ENCODE data around the gene SH3BP4. TPM values are rescaled to one million over a fixed set of nuclear protein-coding genes. Genes with fewer than 3 reads are reported as not detected.

The SH3BP4 gene
- total and polyA plus RNA-seq, 2 donors (not counting 1 experiment from before 2014, with no cell fraction given) = 1.00 to 1.3 TPM

DNA sequence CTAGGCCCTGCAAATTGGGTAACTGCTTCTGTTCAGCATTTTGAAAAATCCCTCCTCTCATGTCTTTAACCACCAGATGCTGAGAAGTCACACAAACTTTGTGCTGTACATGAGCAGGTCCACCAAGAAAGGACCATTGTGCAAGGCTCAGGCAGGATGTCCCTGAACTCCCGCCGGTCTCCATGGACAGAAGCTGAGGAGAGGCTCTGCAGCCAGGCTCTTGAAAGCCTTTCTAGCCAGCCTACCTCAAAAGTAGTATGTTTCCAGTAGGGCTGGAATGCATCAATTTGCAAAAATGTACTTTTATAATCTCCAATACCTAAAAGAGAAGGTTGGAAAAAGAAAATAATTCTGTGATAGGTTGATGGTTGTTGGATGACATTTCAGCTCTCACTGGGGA is 47.0 kb upstream of the SH3BP4 start:
- Histone ChIP-seq H3K27me3 (replicated peaks in 1 of 4; ENCODE audit: control extremely low read depth in 1 of 4, control insufficient read depth in 3 of 4, insufficient read depth in 4 of 4, low read length in 3 of 4) (no peaks in the 10 kb centered on the region), H2AFZ (ENCODE audit: insufficient read depth, low read depth, low read length, poor library complexity, severe bottlenecking) (no peak overlapping the region), H3K9me3 (ENCODE audit: control extremely low read depth in 1 of 3, control insufficient read depth in 2 of 3, insufficient read depth in 1 of 3, low read length in 2 of 3) (no peaks in the 10 kb centered on the region), H3K36me3 (replicated peaks in 1 of 2; ENCODE audit: control extremely low read depth in 1 of 2, control insufficient read depth in 1 of 2, extremely low read depth in 1 of 2, insufficient read depth in 2 of 2, low read length in 1 of 2) (no peaks in the 10 kb centered on the region), H3K4me2 (replicated peaks; ENCODE audit: low read depth, low read length, poor library complexity, severe bottlenecking) (no peak overlapping the region), H3K9ac (ENCODE audit: low read length) (no peak overlapping the region), H3K4me3 (ENCODE audit: control extremely low read depth in 1 of 5, extremely low read depth in 1 of 5, insufficient read depth in 1 of 5, low read depth in 2 of 5, low read length in 4 of 5) (no peak overlapping the region), H4K20me1 (ENCODE audit: control insufficient read depth, insufficient read depth, low read length, poor library complexity, severe bottlenecking) (no peaks in the 10 kb centered on the region), H3K4me1 (ENCODE audit: control insufficient read depth in 2 of 2, insufficient read depth in 2 of 2, low read length in 2 of 2) (no peaks in the 10 kb centered on the region), H3K79me2 (ENCODE audit: control insufficient read depth, insufficient read depth, low read length) (no peaks in the 10 kb centered on the region), H3K27ac (ENCODE audit: low read length in 2 of 2) (no peak overlapping the region)
- no CpG with 5 or more reads among the region's 2 CpGs for WGBS (ENCODE audit: insufficient coverage)
- Mint-ChIP-seq H3K4me1 (no peaks in the 10 kb centered on the region), H3K4me3 (no peak overlapping the region), H3K27me3 (no peaks in the 10 kb centered on the region), H3K9me3 (ENCODE audit: insufficient read depth) (no peaks in the 10 kb centered on the region), H3K27ac (no peak overlapping the region)
- no peak for ATAC-seq (ENCODE audit: low read depth)
- ChIA-PET POLR2A (no interaction called here), CTCF (no interaction called here)
- intact Hi-C loops (cut with micrococcal nuclease) = no loop called here
- TF ChIP-seq EZH2 (IDR thresholded peaks at IDR 0.05; ENCODE audit: borderline replicate concordance, insufficient read depth, low read depth, low read length, poor library complexity, severe bottlenecking) = no peak
- TF ChIP-seq, protein P1, sequence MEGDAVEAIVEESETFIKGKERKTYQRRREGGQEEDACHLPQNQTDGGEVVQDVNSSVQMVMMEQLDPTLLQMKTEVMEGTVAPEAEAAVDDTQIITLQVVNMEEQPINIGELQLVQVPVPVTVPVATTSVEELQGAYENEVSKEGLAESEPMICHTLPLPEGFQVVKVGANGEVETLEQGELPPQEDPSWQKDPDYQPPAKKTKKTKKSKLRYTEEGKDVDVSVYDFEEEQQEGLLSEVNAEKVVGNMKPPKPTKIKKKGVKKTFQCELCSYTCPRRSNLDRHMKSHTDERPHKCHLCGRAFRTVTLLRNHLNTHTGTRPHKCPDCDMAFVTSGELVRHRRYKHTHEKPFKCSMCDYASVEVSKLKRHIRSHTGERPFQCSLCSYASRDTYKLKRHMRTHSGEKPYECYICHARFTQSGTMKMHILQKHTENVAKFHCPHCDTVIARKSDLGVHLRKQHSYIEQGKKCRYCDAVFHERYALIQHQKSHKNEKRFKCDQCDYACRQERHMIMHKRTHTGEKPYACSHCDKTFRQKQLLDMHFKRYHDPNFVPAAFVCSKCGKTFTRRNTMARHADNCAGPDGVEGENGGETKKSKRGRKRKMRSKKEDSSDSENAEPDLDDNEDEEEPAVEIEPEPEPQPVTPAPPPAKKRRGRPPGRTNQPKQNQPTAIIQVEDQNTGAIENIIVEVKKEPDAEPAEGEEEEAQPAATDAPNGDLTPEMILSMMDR (IDR thresholded peaks at IDR 0.05) = no peak
- no peak for DNase-seq

DNA sequence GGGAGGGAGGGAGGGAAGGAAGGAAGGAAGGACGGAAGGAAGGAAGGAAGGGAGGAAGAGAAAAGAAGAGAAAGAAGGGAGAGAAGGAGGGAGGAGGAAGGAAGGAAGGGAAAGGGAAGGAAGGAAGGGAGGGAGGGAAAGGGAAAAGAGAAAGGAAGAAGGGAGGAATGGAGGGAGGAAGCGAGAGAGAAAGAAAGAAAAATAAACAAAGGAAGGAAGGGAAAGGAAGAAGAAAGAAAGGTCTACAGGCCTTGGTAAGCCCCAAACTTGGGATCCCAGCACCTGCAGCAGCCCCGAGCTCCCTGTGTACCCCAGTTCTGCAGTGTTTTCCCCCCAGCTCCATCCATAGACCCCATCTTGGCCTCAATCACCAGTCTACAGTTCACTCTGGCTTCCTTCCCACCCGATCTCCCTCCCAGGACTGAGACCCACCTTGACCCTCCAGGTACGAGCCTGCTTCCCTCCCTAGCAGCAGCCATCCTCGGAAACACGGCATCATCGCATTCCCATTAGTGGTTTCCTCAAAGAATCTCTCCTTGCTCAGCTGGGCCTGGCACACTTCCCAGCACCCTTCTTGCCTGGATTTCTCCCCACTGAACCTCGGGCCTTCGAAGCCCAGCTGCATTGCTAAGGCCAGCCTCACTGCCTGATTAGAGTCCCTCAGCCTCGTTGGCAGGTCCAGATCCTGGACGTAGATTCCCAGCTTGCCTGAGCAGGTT is 46.1 kb upstream of the SH3BP4 start:
- ChIA-PET CTCF (no interaction called here), POLR2A (no interaction called here)
- TF ChIP-seq EZH2 (IDR thresholded peaks at IDR 0.05; ENCODE audit: borderline replicate concordance, insufficient read depth, low read depth, low read length, poor library complexity, severe bottlenecking) = no peak
- TF ChIP-seq, protein P1 (IDR thresholded peaks at IDR 0.05) = no peak
- H3K27me3 Mint-ChIP-seq = no peaks in the 10 kb centered on the region
- Histone ChIP-seq H2AFZ (ENCODE audit: insufficient read depth, low read depth, low read length, poor library complexity, severe bottlenecking) (no peak overlapping the region), H3K27ac (ENCODE audit: low read length in 2 of 2) (no peak overlapping the region), H3K9ac (ENCODE audit: low read length) (no peak overlapping the region), H3K9me3 (ENCODE audit: control extremely low read depth in 1 of 3, control insufficient read depth in 2 of 3, insufficient read depth in 1 of 3, low read length in 2 of 3) (no peaks in the 10 kb centered on the region), H3K4me2 (replicated peaks; ENCODE audit: low read depth, low read length, poor library complexity, severe bottlenecking) (no peak overlapping the region), H4K20me1 (ENCODE audit: control insufficient read depth, insufficient read depth, low read length, poor library complexity, severe bottlenecking) (no peaks in the 10 kb centered on the region), H3K4me1 (ENCODE audit: control insufficient read depth in 2 of 2, insufficient read depth in 2 of 2, low read length in 2 of 2) (no peaks in the 10 kb centered on the region), H3K27me3 (replicated peaks in 1 of 4; ENCODE audit: control extremely low read depth in 1 of 4, control insufficient read depth in 3 of 4, insufficient read depth in 4 of 4, low read length in 3 of 4) (no peaks in the 10 kb centered on the region), H3K4me3 (ENCODE audit: control extremely low read depth in 1 of 5, extremely low read depth in 1 of 5, insufficient read depth in 1 of 5, low read depth in 2 of 5, low read length in 4 of 5) (no peak overlapping the region), H3K36me3 (replicated peaks in 1 of 2; ENCODE audit: control extremely low read depth in 1 of 2, control insufficient read depth in 1 of 2, extremely low read depth in 1 of 2, insufficient read depth in 2 of 2, low read length in 1 of 2) (no peaks in the 10 kb centered on the region), H3K79me2 (ENCODE audit: control insufficient read depth, insufficient read depth, low read length) (no peaks in the 10 kb centered on the region)
- no peak for ATAC-seq (ENCODE audit: low read depth)
- H3K9me3 Mint-ChIP-seq (ENCODE audit: insufficient read depth) = no peaks in the 10 kb centered on the region
- H3K27ac Mint-ChIP-seq = no peak overlapping the region
- DNase-seq = no peak
- H3K4me1 Mint-ChIP-seq = no peaks in the 10 kb centered on the region
- WGBS (ENCODE audit: insufficient coverage) = 92% methylated on average over 10 of the region's 12 CpGs
- intact Hi-C loops (cut with micrococcal nuclease) = no loop called here
- H3K4me3 Mint-ChIP-seq = no peak overlapping the region
